Astrocyte of the cerebellum (primary cell): ENCODE data around the gene TSPYL1.

Experiments
- DNase-seq: peaks from one replicate; pipeline ENCODE4 v3.0.0-alpha.2; 2011; ENCODE audit warnings: low read depth
- H3K4me3 ChIP-seq: 2 replicates; pipeline ENCODE4 v1.5.1; 2011; ENCODE audit warnings: mild to moderate bottlenecking, low read depth, low read length, moderate library complexity
- CTCF ChIP-seq: IDR thresholded peaks from 2 replicates; pipeline ENCODE4 v1.5.1; 2012; ENCODE audit warnings: low read length, low read depth, moderate library complexity, mild to moderate bottlenecking; ENCODE audit errors: missing control alignments
- in situ Hi-C: cut with HindIII; loops from 2 replicates; pipeline ENCODE4 v1.10.0; 2017; ENCODE audit warnings: low sequenced_read_pairs

TSPYL1 gene

GRCh38 chr6:116298973-116299372, 19.2 kb upstream of the TSPYL1 start:
- TF ChIP-seq CTCF, result no peak
- no peak for DNase-seq
- H3K4me3 ChIP-seq, result no peak overlapping the region
- in situ Hi-C loops, result no loop called here

- no peak for TF ChIP-seq CTCF
- no peak for DNase-seq
- in situ Hi-C loops, result no loop called here
- H3K4me3 ChIP-seq, result no peak overlapping the region
Measured at GRCh38 chr6:116298273-116298672, 18.5 kb upstream of the TSPYL1 start.

- no peak for DNase-seq
- H3K4me3 ChIP-seq, result no peak overlapping the region
- no peak for TF ChIP-seq CTCF
- in situ Hi-C loops, result no loop called here
Measured at GRCh38 chr6:116292553-116292952, 12.8 kb upstream of the TSPYL1 start.

GRCh38 chr6:116291701-116292396, 12.1 kb upstream of the TSPYL1 start:
- in situ Hi-C loops, result no loop called here
- no peak for TF ChIP-seq CTCF
- no peak overlapping the region for H3K4me3 ChIP-seq

GRCh38 chr6:116290799-116291198, 11.1 kb upstream of the TSPYL1 start:
- no peak overlapping the region for H3K4me3 ChIP-seq
- in situ Hi-C loops, result no loop called here
- TF ChIP-seq CTCF, result no peak
- no peak for DNase-seq

More at GRCh38 chr6:116291701-116292396, 12.1 kb upstream of the TSPYL1 start:
- DNase-seq, result no peak

GRCh38 chr6:116289876-116290275, 10.1 kb upstream of the TSPYL1 start:
- TF ChIP-seq CTCF, result no peak
- H3K4me3 ChIP-seq, result no peak overlapping the region
- DNase-seq, result no peak
- in situ Hi-C loops, result no loop called here
